IPS-20b (cell line): Measurements from ENCODE around the gene ACRBP.

ENCODE experiments used
- H3K27ac ChIP-seq: one replicate; pipeline ENCODE4 v1.5.1; 2013; ENCODE audit warnings: low read length
- H3K27me3 ChIP-seq: 2 replicates; pipeline ENCODE4 v1.6.1; 2013; ENCODE audit warnings: mild to moderate bottlenecking, low read length, inconsistent platforms; ENCODE audit not compliant: insufficient read depth
- H3K36me3 ChIP-seq: 2 replicates; pipeline ENCODE4 v1.6.1; 2013; ENCODE audit warnings: low read depth, mild to moderate bottlenecking, inconsistent platforms, low read length, moderate library complexity; ENCODE audit not compliant: insufficient read depth
- H3K4me1 ChIP-seq: 2 replicates; pipeline ENCODE4 v1.6.1; 2013; ENCODE audit warnings: mild to moderate bottlenecking, control low read depth, inconsistent platforms, low read length, moderate library complexity; ENCODE audit not compliant: insufficient read depth
- H3K4me3 ChIP-seq: 2 replicates; pipeline ENCODE4 v1.5.1; 2013; ENCODE audit warnings: mild to moderate bottlenecking, low read length, inconsistent platforms
- H3K9ac ChIP-seq: 2 replicates; pipeline ENCODE4 v1.6.1; 2013; ENCODE audit warnings: low read depth, mild to moderate bottlenecking, inconsistent platforms, low read length, moderate library complexity
- H3K9me3 ChIP-seq: 2 replicates; pipeline ENCODE4 v1.6.1; 2013; ENCODE audit warnings: mild to moderate bottlenecking, low read depth, low read length, inconsistent platforms; ENCODE audit not compliant: insufficient read depth

ACRBP gene

GRCh38 chr12:6644903-6645302, 2.3 kb downstream of the ACRBP start:
- no peak overlapping the region for H3K27ac ChIP-seq
- no peaks in the 10 kb centered on the region for H3K9me3 ChIP-seq
- H3K36me3 ChIP-seq: 0 out of 2 replicates have a peak, but pooled peaks cover 7% of the 10 kb centered on the region
- peaks cover 33% of the 10 kb centered on the region for H3K27me3 ChIP-seq
- H3K4me1 ChIP-seq: no peaks in the 10 kb centered on the region
- no peak overlapping the region for H3K9ac ChIP-seq
- H3K4me3 ChIP-seq: no peak overlapping the region

- Histone ChIP-seq H3K4me3 (no peak overlapping the region), H3K4me1 (no peaks in the 10 kb centered on the region), H3K27ac (no peak overlapping the region), H3K27me3 (peaks cover 33% of the 10 kb centered on the region), H3K9ac (no peak overlapping the region), H3K9me3 (no peaks in the 10 kb centered on the region), H3K36me3 (0 out of 2 replicates have a peak, but pooled peaks cover 7% of the 10 kb centered on the region)
Observed at GRCh38 chr12:6644257-6644596, 3.0 kb downstream of the ACRBP start.

GRCh38 chr12:6643569-6644256, 3.5 kb downstream of the ACRBP start:
- H3K4me1 ChIP-seq: no peaks in the 10 kb centered on the region
- no peak overlapping the region for H3K9ac ChIP-seq
- H3K4me3 ChIP-seq: no peak overlapping the region
- H3K36me3 ChIP-seq: 0 out of 2 replicates have a peak, but pooled peaks cover 7% of the 10 kb centered on the region
- peaks cover 33% of the 10 kb centered on the region for H3K27me3 ChIP-seq
- no peaks in the 10 kb centered on the region for H3K9me3 ChIP-seq
- no peak overlapping the region for H3K27ac ChIP-seq

- Histone ChIP-seq H3K4me1 (no peaks in the 10 kb centered on the region), H3K9ac (no peak overlapping the region), H3K9me3 (no peaks in the 10 kb centered on the region)
Observed at GRCh38 chr12:6641131-6641530, 6.1 kb downstream of the ACRBP start.

GRCh38 chr12:6640497-6640896, 6.7 kb downstream of the ACRBP start:
- Histone ChIP-seq H3K4me3 (no peak overlapping the region), H3K27me3 (peaks cover 23% of the 10 kb centered on the region), H3K9me3 (no peaks in the 10 kb centered on the region), H3K4me1 (0 out of 2 replicates have a peak, but pooled peaks cover 2% of the 10 kb centered on the region), H3K36me3 (no peaks in the 10 kb centered on the region), H3K27ac (no peak overlapping the region), H3K9ac (no peak overlapping the region)

More at GRCh38 chr12:6641131-6641530, 6.1 kb downstream of the ACRBP start:
- Histone ChIP-seq H3K4me3 (no peak overlapping the region), H3K36me3 (no peaks in the 10 kb centered on the region), H3K27ac (no peak overlapping the region), H3K27me3 (peaks cover 24% of the 10 kb centered on the region)

GRCh38 chr12:6639151-6639801, 8.0 kb downstream of the ACRBP start:
- H3K27ac ChIP-seq: no peak overlapping the region
- H3K4me3 ChIP-seq: no peak overlapping the region
- 0 out of 2 replicates have a peak, but pooled peaks cover 2% of the 10 kb centered on the region for H3K4me1 ChIP-seq
- no peaks in the 10 kb centered on the region for H3K36me3 ChIP-seq
- no peak overlapping the region for H3K9ac ChIP-seq
- H3K27me3 ChIP-seq: peaks cover 23% of the 10 kb centered on the region
- H3K9me3 ChIP-seq: no peaks in the 10 kb centered on the region

- H3K9ac ChIP-seq: no peak overlapping the region
- no peaks in the 10 kb centered on the region for H3K9me3 ChIP-seq
- no peaks in the 10 kb centered on the region for H3K36me3 ChIP-seq
- H3K4me1 ChIP-seq: 0 out of 2 replicates have a peak, but pooled peaks cover 2% of the 10 kb centered on the region
- no peak overlapping the region for H3K27ac ChIP-seq
- no peak overlapping the region for H3K4me3 ChIP-seq
- H3K27me3 ChIP-seq: peaks cover 23% of the 10 kb centered on the region
Observed at GRCh38 chr12:6638305-6638704, 8.9 kb downstream of the ACRBP start.

- Histone ChIP-seq H3K36me3 (no peaks in the 10 kb centered on the region), H3K4me1 (0 out of 2 replicates have a peak, but pooled peaks cover 2% of the 10 kb centered on the region), H3K27ac (no peak within 1 kb of the TSS), H3K4me3 (no peak within 1 kb of the TSS), H3K9me3 (no peaks in the 10 kb centered on the region), H3K27me3 (peaks cover 8% of the 10 kb centered on the region; the same call in 1 of the 2 replicates), H3K9ac (no peak within 1 kb of the TSS)
Observed at GRCh38 chr12:6635856-6636531, 11.2 kb downstream of the ACRBP start, which contains the start of gene LPAR5. TSS of gene LPAR5 (minus strand) at chr12:6635959. CDS start at chr12:6621248, 14,711 bp downstream.

- H3K36me3 ChIP-seq: no peaks in the 10 kb centered on the region
- peaks cover 2% of the 10 kb centered on the region; the same call in 1 of the 2 replicates for H3K27me3 ChIP-seq
- no peak overlapping the region for H3K9ac ChIP-seq
- no peak overlapping the region for H3K4me3 ChIP-seq
- 0 out of 2 replicates have a peak, but pooled peaks cover 2% of the 10 kb centered on the region for H3K4me1 ChIP-seq
- no peak overlapping the region for H3K27ac ChIP-seq
- H3K9me3 ChIP-seq: no peaks in the 10 kb centered on the region
Observed at GRCh38 chr12:6635375-6635855, 11.8 kb downstream of the ACRBP start.

- Histone ChIP-seq H3K4me1 (0 out of 2 replicates have a peak, but pooled peaks cover 2% of the 10 kb centered on the region), H3K27me3 (no peaks in the 10 kb centered on the region), H3K9ac (no peak overlapping the region), H3K27ac (no peak overlapping the region), H3K36me3 (no peaks in the 10 kb centered on the region), H3K4me3 (no peak overlapping the region), H3K9me3 (no peaks in the 10 kb centered on the region)
Observed at GRCh38 chr12:6632026-6632983, 14.9 kb downstream of the ACRBP start.

- H3K9me3 ChIP-seq: no peaks in the 10 kb centered on the region
- H3K27me3 ChIP-seq: no peaks in the 10 kb centered on the region
- H3K4me3 ChIP-seq: no peak overlapping the region
- 0 out of 2 replicates have a peak, but pooled peaks cover 2% of the 10 kb centered on the region for H3K4me1 ChIP-seq
- H3K27ac ChIP-seq: no peak overlapping the region
- H3K36me3 ChIP-seq: no peaks in the 10 kb centered on the region
- no peak overlapping the region for H3K9ac ChIP-seq
Observed at GRCh38 chr12:6631549-6631961, 15.7 kb downstream of the ACRBP start.
